C4-2B (cell line): ENCODE measurements around the gene MYO7A.

Experiments
- ZFX ChIP-seq: fragments of 450-650 bp; IDR thresholded peaks from 2 replicates; pipeline ENCODE4 v1.6.1; 2017
- TF ChIP-seq, protein P1 (sequence below): fragments of 450-650 bp; conservative IDR thresholded peaks from 2 replicates; pipeline ENCODE4 v1.5.1; 2017; ENCODE audit warnings: mild to moderate bottlenecking

DNA sequence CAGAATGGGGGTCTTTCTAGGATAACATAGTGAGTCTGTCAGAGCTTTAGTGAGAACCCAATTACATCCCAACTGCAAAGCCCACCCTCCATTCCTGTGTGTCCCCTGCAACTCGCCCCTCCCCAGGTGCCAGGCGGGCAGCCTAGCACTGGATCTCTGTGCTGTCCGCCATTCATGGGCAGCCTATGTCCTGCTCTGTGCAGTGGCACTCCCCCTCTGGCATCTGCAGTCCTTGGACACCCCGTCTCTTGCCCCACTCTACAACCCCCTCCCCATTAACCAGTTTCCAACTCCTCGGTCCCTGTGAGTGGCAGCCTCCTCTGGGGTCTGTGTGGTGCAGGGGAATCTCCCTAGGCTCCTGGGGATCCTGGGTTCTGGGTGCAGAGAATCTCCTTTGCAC is 37.0 kb downstream of the MYO7A start:
- TF ChIP-seq, protein P1, sequence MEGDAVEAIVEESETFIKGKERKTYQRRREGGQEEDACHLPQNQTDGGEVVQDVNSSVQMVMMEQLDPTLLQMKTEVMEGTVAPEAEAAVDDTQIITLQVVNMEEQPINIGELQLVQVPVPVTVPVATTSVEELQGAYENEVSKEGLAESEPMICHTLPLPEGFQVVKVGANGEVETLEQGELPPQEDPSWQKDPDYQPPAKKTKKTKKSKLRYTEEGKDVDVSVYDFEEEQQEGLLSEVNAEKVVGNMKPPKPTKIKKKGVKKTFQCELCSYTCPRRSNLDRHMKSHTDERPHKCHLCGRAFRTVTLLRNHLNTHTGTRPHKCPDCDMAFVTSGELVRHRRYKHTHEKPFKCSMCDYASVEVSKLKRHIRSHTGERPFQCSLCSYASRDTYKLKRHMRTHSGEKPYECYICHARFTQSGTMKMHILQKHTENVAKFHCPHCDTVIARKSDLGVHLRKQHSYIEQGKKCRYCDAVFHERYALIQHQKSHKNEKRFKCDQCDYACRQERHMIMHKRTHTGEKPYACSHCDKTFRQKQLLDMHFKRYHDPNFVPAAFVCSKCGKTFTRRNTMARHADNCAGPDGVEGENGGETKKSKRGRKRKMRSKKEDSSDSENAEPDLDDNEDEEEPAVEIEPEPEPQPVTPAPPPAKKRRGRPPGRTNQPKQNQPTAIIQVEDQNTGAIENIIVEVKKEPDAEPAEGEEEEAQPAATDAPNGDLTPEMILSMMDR = no peak
- TF ChIP-seq ZFX = no peak
